Gastroesophageal sphincter (tissue), 4 donors: ENCODE measurements around the gene NHS. TPM values are rescaled to one million over a fixed set of nuclear protein-coding genes. Genes with fewer than 3 reads are reported as not detected.

ENCODE experiments used
- ATAC-seq: fragments of 150-250 bp; one replicate; pipeline ENCODE4 v1.9.1; 2016; ENCODE audit warnings: mild to moderate bottlenecking, moderate library complexity
- H3K27ac ChIP-seq, 4 donors: fragments of 200-600 bp; sonication (generic) in 3 of 4; 1 replicate in 3 of 4; 2 replicates in 1 of 4; pipeline ENCODE4 v1.5.1; 2016 to 2019
- H3K27me3 ChIP-seq: fragments of 200-600 bp; sonication (generic); one replicate; pipeline ENCODE4 v1.5.1; 2019
- H3K36me3 ChIP-seq, 2 donors: fragments of 200-600 bp; sonication (generic); one replicate each; pipeline ENCODE4 v1.5.1; 2019; ENCODE audit warnings: control low read depth in 1 of 2
- H3K4me1 ChIP-seq, 3 donors: fragments of 200-600 bp; sonication (generic); 1 replicate in 2 of 3; 2 replicates in 1 of 3; pipeline ENCODE4 v1.5.1; 2016 to 2019; ENCODE audit warnings: control low read depth in 2 of 3
- H3K4me3 ChIP-seq, 2 donors: fragments of 200-600 bp; sonication (generic); one replicate each; pipeline ENCODE4 v1.5.1; 2019; ENCODE audit warnings: mild to moderate bottlenecking in 1 of 2, moderate library complexity in 1 of 2
- H3K9me3 ChIP-seq, 3 donors: fragments of 200-600 bp; sonication (generic); one replicate each; pipeline ENCODE4 v1.5.1; 2017 to 2019; ENCODE audit warnings: control low read depth in 2 of 3
- CTCF ChIP-seq, 4 experiments: fragments of 200-600 bp in 2 of 4; fragments of 450-650 bp in 2 of 4; sonication (generic) in 1 of 4; IDR thresholded peaks; one replicate each; pipeline ENCODE4 v1.5.1; 2017 to 2019; ENCODE audit warnings: antibody characterized with exemption in 4 of 4, mild to moderate bottlenecking in 2 of 4, moderate library complexity in 2 of 4
- EP300 ChIP-seq: sonication (generic); formaldehyde crosslinking; IDR thresholded peaks from one replicate; pipeline ENCODE4 v1.6.1; 2017; ENCODE audit warnings: antibody characterized with exemption, mild to moderate bottlenecking
- POLR2A ChIP-seq, 2 donors: fragments of 450-650 bp; IDR thresholded peaks; one replicate each; pipeline ENCODE4 v1.6.1; 2017; ENCODE audit warnings: antibody characterized with exemption in 2 of 2, mild to moderate bottlenecking in 2 of 2, moderate library complexity in 1 of 2
- POLR2AphosphoS5 ChIP-seq: sonication (generic); formaldehyde crosslinking; IDR thresholded peaks from one replicate; pipeline ENCODE4 v1.6.1; 2017; ENCODE audit warnings: antibody characterized with exemption
- WGBS, 2 donors: methylation state at CpG; one replicate each; pipeline ENCODE4 v1.1.5; 2018; ENCODE audit warnings: low coverage in 1 of 2; 5-methylcytosine and 5-hydroxymethylcytosine counted together
- total RNA-seq, 4 donors: library from RNA; depleted of rRNA; stranded (reverse); fragments of >200 nt; gene quantifications; one replicate each; pipeline ENCODE4 v1.1.0, GENCODE V29; 2016

The NHS gene
- total RNA-seq, 4 donors from 2014 or later: 4.7 to 12.3 (median 6.6) TPM

GRCh38 chrX:17537723-17538243 is 162.8 kb downstream of the NHS start:
- Histone ChIP-seq H3K4me3 (no peak overlapping the region), H3K27me3 (no peaks in the 10 kb centered on the region), H3K9me3 (no peaks in the 10 kb centered on the region), H3K27ac (no peak overlapping the region), H3K4me1 (peaks cover 0 to 8% (median 0%) of the 10 kb centered on the region in 3 donors), H3K36me3 (no peaks in the 10 kb centered on the region)
- TF ChIP-seq CTCF (IDR thresholded peaks at IDR 0.05) (no peak), POLR2AphosphoS5 (no peak), POLR2A (IDR thresholded peaks at IDR 0.05) (no peak), EP300 (no peak)
- 32 to 96% methylated on average over 5 to 6 of the region's 10 CpGs for WGBS, 2 donors
- ATAC-seq: no peak

GRCh38 chrX:17542123-17542522 is 167.1 kb downstream of the NHS start:
- H3K27me3 ChIP-seq: no peaks in the 10 kb centered on the region
- no peaks in the 10 kb centered on the region for H3K9me3 ChIP-seq
- TF ChIP-seq POLR2AphosphoS5 (peak; percentile 10), POLR2A (IDR thresholded peaks at IDR 0.05) (no peak)
- no peaks in the 10 kb centered on the region for H3K36me3 ChIP-seq
- 38% methylated on average over 2 of the region's 3 CpGs; no CpG with 5 or more reads in 1 of the 2 donors for WGBS, 2 donors
- H3K27ac ChIP-seq: no peak overlapping the region
- no peak for ATAC-seq
- peaks cover 0 to 8% (median 0%) of the 10 kb centered on the region in 3 donors for H3K4me1 ChIP-seq
- H3K4me3 ChIP-seq: no peak overlapping the region

GRCh38 chrX:17544821-17545220 is 169.8 kb downstream of the NHS start:
- WGBS, 2 donors: 100% methylated on average over 1 of the region's 2 CpGs; no CpG with 5 or more reads in 1 of the 2 donors
- Histone ChIP-seq H3K36me3 (no peaks in the 10 kb centered on the region), H3K27me3 (no peaks in the 10 kb centered on the region), H3K4me3 (no peak overlapping the region), H3K27ac (no peak overlapping the region), H3K9me3 (no peaks in the 10 kb centered on the region), H3K4me1 (peaks cover 0 to 24% (median 0%) of the 10 kb centered on the region in 3 donors)
- ATAC-seq: no peak
- TF ChIP-seq POLR2A (IDR thresholded peaks at IDR 0.05) (no peak), CTCF (IDR thresholded peaks at IDR 0.05) (no peak), POLR2AphosphoS5 (no peak), EP300 (no peak)

GRCh38 chrX:17546356-17546755 is 171.4 kb downstream of the NHS start:
- TF ChIP-seq EP300: no peak
- TF ChIP-seq POLR2AphosphoS5: no peak
- TF ChIP-seq POLR2A (IDR thresholded peaks at IDR 0.05): no peak
- TF ChIP-seq CTCF (IDR thresholded peaks at IDR 0.05): no peak
- H3K36me3 ChIP-seq: no peaks in the 10 kb centered on the region
- WGBS, 2 donors: 43 to 100% methylated on average over 1 to 2 of the region's 2 CpGs
- ATAC-seq: no peak
- no peak overlapping the region for H3K27ac ChIP-seq
- H3K9me3 ChIP-seq: no peaks in the 10 kb centered on the region
- H3K4me1 ChIP-seq: peaks cover 0 to 26% (median 0%) of the 10 kb centered on the region in 3 donors
- H3K4me3 ChIP-seq: no peak overlapping the region
- H3K27me3 ChIP-seq: no peaks in the 10 kb centered on the region

GRCh38 chrX:17547658-17548057 is 172.7 kb downstream of the NHS start:
- no peak for TF ChIP-seq POLR2A (IDR thresholded peaks at IDR 0.05)
- no peak for TF ChIP-seq POLR2AphosphoS5
- no peak for TF ChIP-seq CTCF (IDR thresholded peaks at IDR 0.05)
- TF ChIP-seq EP300: no peak
- Histone ChIP-seq H3K36me3 (no peaks in the 10 kb centered on the region), H3K4me1 (peaks cover 0 to 25% (median 0%) of the 10 kb centered on the region in 3 donors), H3K4me3 (no peak overlapping the region), H3K27ac (no peak overlapping the region), H3K27me3 (no peaks in the 10 kb centered on the region), H3K9me3 (no peaks in the 10 kb centered on the region)
- no peak for ATAC-seq
- WGBS, 2 donors: no CpG with 5 or more reads among the region's 2 CpGs
